ENCODE measurements around the gene RPL13A. TPM values are rescaled to one million over a fixed set of nuclear protein-coding genes. Genes with fewer than 3 reads are reported as not detected.

The RPL13A gene
- total and polyA plus RNA-seq, 9 of the 15 experiments (the other 6 are each of a cell fraction or from before 2014, with no cell fraction given) = 1,744 to 5,482 (median 2,949) TPM

GRCh38 chr19:49503582-49503962 is 16.2 kb downstream of the RPL13A start:
- no peak overlapping the region for H3K9ac ChIP-seq (ENCODE audit: insufficient read depth in 1 of 2, low read depth in 2 of 2, low read length in 2 of 2)
- POLR2A ChIA-PET = interaction anchor here (0.6 to 1.3 kb wide), 2 partner anchors 16 to 43 kb away, joined by 3 to 4 read pairs; partner anchors contain the start of gene RPL13A
- FAIRE-seq (no peak), ATAC-seq (no peak), DNase-seq (ENCODE audit: extremely low read depth in 1 of 4, low spot score in 3 of 4) (no peak)
- intact Hi-C loops (cut with micrococcal nuclease) (loop anchor here (1.0 kb wide), 2 partner anchors 29 to 175 kb away; partner anchors contain the start of gene FLT3LG), in situ Hi-C loops (cut with MboI) (no loop called here)
- H2AFZ ChIP-seq (ENCODE audit: low read depth, low read length) = peak overlapping the region; percentile 85
- H3K36me3 ChIP-seq (ENCODE audit: control insufficient read depth, insufficient read depth, low read length) = peaks cover 17% of the 10 kb centered on the region
- no peak for TF ChIP-seq ZNF668 (CRISPR knock-in tag; IDR thresholded peaks at IDR 0.05)
- TF ChIP-seq ZNF766 (CRISPR knock-in tag; conservative IDR thresholded peaks at IDR 0.05) = no peak
- TF ChIP-seq WHSC1 (IDR thresholded peaks at IDR 0.05; ENCODE audit: low read length) = no peak
- no peak for TF ChIP-seq MLX (CRISPR knock-in tag; conservative IDR thresholded peaks at IDR 0.05)
- TF ChIP-seq ZNF143 (CRISPR knock-in tag; IDR thresholded peaks at IDR 0.05) = no peak
- no peak for TF ChIP-seq BRF1 (IDR thresholded peaks at IDR 0.05; ENCODE audit: borderline replicate concordance, extremely low read depth, insufficient read length)
- no peak for TF ChIP-seq TOE1 (IDR thresholded peaks at IDR 0.05; ENCODE audit: borderline replicate concordance)
- no peak for TF ChIP-seq TOE1 (CRISPR knock-in tag; IDR thresholded peaks at IDR 0.05; ENCODE audit: borderline replicate concordance, low read depth)
- no peak for TF ChIP-seq RFX1 (IDR thresholded peaks at IDR 0.05)
- no peak for TF ChIP-seq KAT8 (IDR thresholded peaks at IDR 0.05; ENCODE audit: low read depth)
- no peak for TF ChIP-seq KAT7 (CRISPR knock-in tag; IDR thresholded peaks at IDR 0.05; ENCODE audit: borderline replicate concordance)
- no peak for TF ChIP-seq STAT5A (IDR thresholded peaks at IDR 0.05; ENCODE audit: borderline replicate concordance, low read length)
- TF ChIP-seq MEIS2 (IDR thresholded peaks at IDR 0.05; ENCODE audit: partially characterized antibody) = no peak
- no peak for TF ChIP-seq EHMT2 (IDR thresholded peaks at IDR 0.05)
- no peak for TF ChIP-seq ZC3H11A (IDR thresholded peaks at IDR 0.05; ENCODE audit: low read depth, low read length)
- TF ChIP-seq PHTF2 (CRISPR knock-in tag; IDR thresholded peaks at IDR 0.05) = no peak
- TF ChIP-seq PPARD (CRISPR knock-in tag; IDR thresholded peaks at IDR 0.05) = no peak
- TF ChIP-seq NR4A1 (CRISPR knock-in tag; IDR thresholded peaks at IDR 0.05) = no peak
- TF ChIP-seq NR4A1 (tag; IDR thresholded peaks at IDR 0.05) = no peak
- CTCF ChIA-PET (ENCODE audit: low intra/inter-chr PET ratio) = interaction anchor here (1.4 to 2.2 kb wide), 2 partner anchors 43 to 45 kb away, joined by 6 to 14 read pairs; no protein-coding TSS in a partner anchor
- peaks cover 18% of the 10 kb centered on the region for H4K20me1 ChIP-seq (replicated peaks; ENCODE audit: control insufficient read depth, insufficient read depth, low read length)
- WGBS (ENCODE audit: insufficient coverage, low coverage, missing lambda C conversion rate) = 58% methylated on average over 9 of the region's 9 CpGs
- H3K79me2 ChIP-seq (ENCODE audit: control insufficient read depth, insufficient read depth, low read length) = peaks cover 7% of the 10 kb centered on the region
- no peaks in the 10 kb centered on the region for H3K9me3 ChIP-seq (replicated peaks; ENCODE audit: control insufficient read depth, insufficient read depth, low read depth, low read length)
- H3K4me1 ChIP-seq (replicated peaks in 1 of 2; ENCODE audit: control insufficient read depth in 2 of 2, insufficient read depth in 2 of 2, low read length in 2 of 2) = peaks cover 23 to 32% of the 10 kb centered on the region in 2 experiments; a peak in 4 of 5 replicates
- no peak overlapping the region for H3K4me3 ChIP-seq
- no peaks in the 10 kb centered on the region for H3K27me3 ChIP-seq (ENCODE audit: control insufficient read depth in 2 of 2, insufficient read depth in 2 of 2, low read length in 2 of 2)
- peaks cover 7% of the 10 kb centered on the region for H3K9me1 ChIP-seq (ENCODE audit: control insufficient read depth, insufficient read depth, low read length)
- peak overlapping the region; percentile 31; the same call in 1 of the 2 replicates for H3K4me2 ChIP-seq (ENCODE audit: insufficient read depth, low read length)
- BruUV-seq (replicated peaks) = no TSS peak
- no peak overlapping the region for H3K27ac ChIP-seq (ENCODE audit: extremely low read depth, low read depth, low read length)
